Erythroblast (primary cell): ENCODE measurements around the gene CPOX.

Experiments
- GATA1 ChIP-seq: IDR thresholded peaks from 2 replicates; pipeline ENCODE4 v1.6.1; 2011; ENCODE audit warnings: low read depth, mild to moderate bottlenecking, control low read depth, low read length, moderate library complexity
- POLR2A ChIP-seq: IDR thresholded peaks from 2 replicates; pipeline ENCODE4 v1.6.1; 2011; ENCODE audit warnings: mild to moderate bottlenecking, low read length

DNA sequence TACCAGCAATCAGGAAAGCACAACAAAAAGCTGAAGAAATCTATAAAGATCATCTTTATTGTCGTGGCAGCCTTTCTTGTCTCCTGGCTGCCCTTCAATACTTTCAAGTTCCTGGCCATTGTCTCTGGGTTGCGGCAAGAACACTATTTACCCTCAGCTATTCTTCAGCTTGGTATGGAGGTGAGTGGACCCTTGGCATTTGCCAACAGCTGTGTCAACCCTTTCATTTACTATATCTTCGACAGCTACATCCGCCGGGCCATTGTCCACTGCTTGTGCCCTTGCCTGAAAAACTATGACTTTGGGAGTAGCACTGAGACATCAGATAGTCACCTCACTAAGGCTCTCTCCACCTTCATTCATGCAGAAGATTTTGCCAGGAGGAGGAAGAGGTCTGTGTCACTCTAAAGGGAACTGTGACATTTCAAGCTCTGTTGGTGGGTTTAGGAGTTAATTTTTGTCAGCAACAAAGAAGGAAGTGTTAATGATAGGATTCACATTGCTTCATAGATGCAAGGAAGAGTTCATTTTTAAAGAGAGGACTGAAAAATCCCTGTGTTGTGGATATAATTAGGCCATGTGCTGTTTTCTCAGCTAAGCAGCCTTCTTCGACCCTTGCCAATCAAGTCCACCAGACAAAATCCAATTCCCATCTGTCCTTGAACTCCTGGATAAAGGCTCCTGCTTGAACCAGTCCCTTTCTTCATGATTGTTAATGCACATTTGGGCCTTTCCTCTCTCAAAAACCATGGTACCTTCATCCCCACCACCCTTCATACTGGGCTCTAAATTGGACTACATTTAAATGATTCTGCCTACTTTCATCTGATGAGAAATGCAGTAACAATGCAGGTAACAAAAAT lies 60.5 kb downstream of the CPOX start:
- TF ChIP-seq POLR2A (no peak), GATA1 (no peak)
